ENCODE results near the gene ENOSF1.

- no peak for TF ChIP-seq POLR2A (IDR thresholded peaks at IDR 0.05)
- TF ChIP-seq CTCF (IDR thresholded peaks at IDR 0.05): no peak
Observed at GRCh38 chr18:678482-679182, 33.8 kb downstream of the ENOSF1 start.
